Heart right ventricle (tissue), 16 donors: ENCODE data around the gene MTMR8. TPM values are rescaled to one million over a fixed set of nuclear protein-coding genes. Genes with fewer than 3 reads are reported as not detected.

Experiments used
- ATAC-seq, 8 donors: fragments of 200-7000 bp; cut with Tn5 transposase; one replicate each; pipeline ENCODE4 v1.9.1; 2020; ENCODE audit warnings: mild to moderate bottlenecking in 8 of 8, moderate library complexity in 8 of 8, moderate number of reproducible peaks in 1 of 8
- DNase-seq, 2 donors: peaks; one replicate each; pipeline ENCODE4 v3.0.0-alpha.2; 2020
- H3K27ac ChIP-seq, 10 donors: fragments of 200-600 bp; sonication (generic) in 2 of 10; one replicate each; pipeline versions ENCODE4 v1.5.0 to v1.8.0; 2020 to 2022; ENCODE audit warnings: mild to moderate bottlenecking in 3 of 10
- H3K27me3 ChIP-seq, 7 donors: fragments of 200-600 bp; one replicate each; pipeline ENCODE4 v1.8.0; 2021 to 2022; ENCODE audit warnings: mild to moderate bottlenecking in 2 of 7
- H3K36me3 ChIP-seq, 9 donors: fragments of 200-600 bp; sonication (generic) in 1 of 9; one replicate each; pipeline versions ENCODE4 v1.5.0 to v1.8.0; 2020 to 2022; ENCODE audit warnings: mild to moderate bottlenecking in 2 of 9
- H3K4me1 ChIP-seq, 9 donors: fragments of 200-600 bp; sonication (generic) in 1 of 9; one replicate each; pipeline versions ENCODE4 v1.5.0 to v1.8.0; 2020 to 2022; ENCODE audit warnings: mild to moderate bottlenecking in 4 of 9
- H3K4me3 ChIP-seq, 10 donors: fragments of 200-600 bp; sonication (generic) in 2 of 10; one replicate each; pipeline versions ENCODE4 v1.5.0 to v1.8.0; 2020 to 2022; ENCODE audit warnings: mild to moderate bottlenecking in 7 of 10, moderate library complexity in 2 of 10
- H3K9me3 ChIP-seq, 11 donors: fragments of 200-600 bp in 10 of 11; sonication (generic) in 2 of 11; one replicate each; pipeline versions ENCODE4 v1.5.0 to v1.8.0; 2013 to 2022; ENCODE audit warnings: mild to moderate bottlenecking in 2 of 11, control low read depth in 1 of 11, moderate library complexity in 1 of 11
- CTCF ChIP-seq, 9 donors: fragments of 200-600 bp; sonication (generic) in 2 of 9; IDR thresholded peaks; one replicate each; pipeline versions ENCODE4 v1.5.0 to v1.8.0; 2021 to 2022; ENCODE audit warnings: antibody characterized with exemption in 9 of 9, mild to moderate bottlenecking in 5 of 9, moderate library complexity in 1 of 9
- WGBS, 2 donors: extraction: QIAGEN DNeasy Blood & Tissue Kit; methylation state at CpG; one replicate each; pipeline ENCODE4 v1.1.7; 2013; ENCODE audit warnings: inconsistent platforms in 1 of 2; 5-methylcytosine and 5-hydroxymethylcytosine counted together
- intact Hi-C, 10 donors: fragments of 100-400 bp; cut with DNase I; formaldehyde crosslinking; loops; one replicate each; pipeline versions ENCODE4 v1.11.1 to v1.14.2; 2022
- polyA plus RNA-seq, 2 donors: library from polyadenylated mRNA; stranded (reverse); fragments of 200-250 nt; gene quantifications; one replicate each; pipeline ENCODE4 v1.2.3, GENCODE V29; 2013
- total RNA-seq, 10 donors: library from RNA; stranded (reverse); fragmentation: NEBNext Ultra II Directional in 3 of 10; extraction: Animal tissue kit (Norgen Biotek cat#: 25700) in 3 of 10; gene quantifications; one replicate each; pipeline versions ENCODE4 v1.2.1 to v1.2.4, GENCODE V29; 2021 to 2023
- donor health status: Arrhythmogenic right ventricular cardiomyopathy.
- donor health status: ischemic (EF 13 %, LVEDD 7.1; RV severe dilation, severe dysfunction).
- donor health status: healthy with polysubstance abuse.
- donor health status: DM: no; HTN: yes; CAD: no.
- donor health status: DM: no; HTN: no; CAD: no.
- donor health status: ischemic (EF 25% LVEDD 6.9; RV normal size, moderate dysfunction).
- donor health status: ischemic (EF 25% LVEDD 5.7; RV mildly dilated, moderate dysfunction).
- donor health status: healthy.
- donor health status: DM: yes; HTN: yes; CAD: no.
- donor health status: Ischemic cardiomyopathy.
- donor health status: ischemic (EF 35%, LVEDD 5.7; RV mildly dilated, moderate dysfunction).
- donor health status: nonischemic (EF 11% LVEDD 7.7; RV severe dilation, severe dysfunction).
- donor health status: DM: yes; HTN: yes; CAD: no.
- donor health status: PGD.
- donor health status: ischemic (EF 29% LVEDD 5.4; RV normal size, mild dysfunction).
- donor health status: nonischemic (EF 23%, LVEDD 6.1; RV moderate dilation, normal function).

MTMR8 gene
- total and polyA plus RNA-seq, 12 donors, result 0.14 to 0.99 (median 0.67) TPM

GRCh38 chrX:64321507-64321906, 73.7 kb downstream of the MTMR8 start:
- WGBS, 2 donors, result 92 to 97% methylated on average over 2 of the region's 2 CpGs
- Histone ChIP-seq H3K4me3 (no peak overlapping the region), H3K4me1 (no peaks in the 10 kb centered on the region), H3K36me3 (peaks cover 0 to 19% (median 5%) of the 10 kb centered on the region in 9 donors), H3K27me3 (no peaks in the 10 kb centered on the region), H3K27ac (no peak overlapping the region), H3K9me3 (peaks cover 0 to 33% (median 5%) of the 10 kb centered on the region in 11 donors)
- ATAC-seq (no peak), DNase-seq (no peak)
- no peak for TF ChIP-seq CTCF (IDR thresholded peaks at IDR 0.05)
- intact Hi-C loops, result no loop called here

- intact Hi-C loops, result no loop called here
- Histone ChIP-seq H3K9me3 (peaks cover 0 to 34% (median 0%) of the 10 kb centered on the region in 11 donors), H3K36me3 (no peaks in the 10 kb centered on the region), H3K27ac (no peak overlapping the region), H3K4me3 (no peak overlapping the region), H3K27me3 (no peaks in the 10 kb centered on the region), H3K4me1 (no peaks in the 10 kb centered on the region)
- ATAC-seq, result no peak
- DNase-seq, result no peak
- 93 to 95% methylated on average over 1 of the region's 1 CpG for WGBS, 2 donors
- TF ChIP-seq CTCF (IDR thresholded peaks at IDR 0.05), result no peak
Measured at GRCh38 chrX:64313624-64314023, 81.6 kb downstream of the MTMR8 start.

- Histone ChIP-seq H3K27ac (no peak overlapping the region), H3K9me3 (peaks cover 0 to 54% (median 0%) of the 10 kb centered on the region in 11 donors), H3K4me3 (no peak overlapping the region), H3K36me3 (no peaks in the 10 kb centered on the region), H3K4me1 (no peaks in the 10 kb centered on the region), H3K27me3 (no peaks in the 10 kb centered on the region)
- 95 to 97% methylated on average over 7 of the region's 7 CpGs for WGBS, 2 donors
- intact Hi-C loops, result no loop called here
- no peak for ATAC-seq
- no peak for DNase-seq
- no peak for TF ChIP-seq CTCF (IDR thresholded peaks at IDR 0.05)
Measured at GRCh38 chrX:64306712-64307111, 88.5 kb downstream of the MTMR8 start.

GRCh38 chrX:64291123-64291522, 104.1 kb downstream of the MTMR8 start:
- Histone ChIP-seq H3K36me3 (no peaks in the 10 kb centered on the region), H3K9me3 (peaks cover 0 to 9% (median 0%) of the 10 kb centered on the region in 11 donors), H3K27ac (no peak overlapping the region), H3K27me3 (no peaks in the 10 kb centered on the region), H3K4me3 (no peak overlapping the region), H3K4me1 (no peaks in the 10 kb centered on the region)
- WGBS, 2 donors, result 66 to 68% methylated on average over 2 of the region's 2 CpGs
- ATAC-seq (no peak), DNase-seq (no peak)
- no peak for TF ChIP-seq CTCF (IDR thresholded peaks at IDR 0.05)
- intact Hi-C loops, result no loop called here
